Activated T-cell treated with anti-CD3 and anti-CD28 coated beads, Interleukin-2, amount 50 U/mL, for 4 hours (primary cell): ENCODE results near the gene ZNF519. TPM values are rescaled to one million over a fixed set of nuclear protein-coding genes. Genes with fewer than 3 reads are reported as not detected.
"Not testable (repeated sequence)": the region's sequence is repeated elsewhere in the genome, so short reads cannot be mapped to it uniquely, and the experiment has no call there.

Source experiments
- ATAC-seq, 2 donors: fragments of 200-7000 bp; cut with Tn5 transposase; one replicate each; pipeline ENCODE4 v1.10.0; 2021
- DNase-seq: peaks from one replicate; pipeline ENCODE4 v3.0.0-alpha.2; 2020
- H3K27me3 Mint-ChIP-seq: one replicate; pipeline ENCODE4 v1.8.0; 2021; ENCODE audit warnings: low read depth, mixed read lengths
- H3K36me3 Mint-ChIP-seq: one replicate; pipeline ENCODE4 v1.8.0; 2022; ENCODE audit warnings: mixed read lengths; ENCODE audit not compliant: insufficient read depth
- H3K4me1 Mint-ChIP-seq: one replicate; pipeline ENCODE4 v1.8.0; 2021; ENCODE audit warnings: low read depth, mixed read lengths
- H3K4me3 Mint-ChIP-seq: one replicate; pipeline ENCODE4 v1.8.0; 2021; ENCODE audit warnings: mild to moderate bottlenecking, moderate library complexity, mixed read lengths
- H3K9me3 Mint-ChIP-seq: one replicate; pipeline ENCODE4 v1.8.0; 2021; ENCODE audit warnings: mixed read lengths
- total RNA-seq, 3 donors: library from RNA; stranded (reverse); gene quantifications; one replicate each; pipeline ENCODE4 v1.2.1, GENCODE V29; 2021

Gene ZNF519
- total RNA-seq, 3 donors from 2014 or later, result 5.1 to 9.5 (median 6.6) TPM

GRCh38 chr18:14137971-14138370 lies 5.7 kb upstream of the ZNF519 start:
- not testable (repeated sequence) for H3K36me3 Mint-ChIP-seq, H3K4me1 Mint-ChIP-seq

DNA sequence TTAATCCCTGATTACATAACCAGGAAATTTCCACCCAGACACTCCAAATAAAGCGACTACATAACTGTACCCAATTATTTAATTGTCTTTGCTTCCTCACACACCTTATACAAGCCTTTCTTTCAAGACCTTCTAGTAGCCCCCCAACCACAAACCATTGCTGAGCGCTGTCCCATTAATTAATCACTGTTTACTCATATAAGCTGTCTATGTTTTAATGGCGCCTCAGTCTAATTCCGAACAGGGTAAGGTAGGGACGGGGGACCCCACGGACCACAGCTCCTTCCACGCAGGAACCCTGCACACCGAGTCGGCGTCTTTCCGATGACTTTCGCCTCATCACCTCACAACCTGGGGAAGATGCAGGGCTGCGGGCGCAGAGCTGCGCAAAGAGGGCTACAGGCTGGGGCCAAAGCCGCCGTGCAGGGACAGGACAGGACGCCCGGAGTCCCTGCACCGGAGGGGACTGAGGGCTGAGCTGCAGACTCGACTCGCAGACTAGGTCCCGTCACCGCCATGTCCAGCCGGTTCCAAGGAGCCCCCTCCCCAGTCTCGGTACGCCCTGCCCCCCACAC lies 452 bp downstream of the ZNF519 start:
- not testable (repeated sequence) for H3K27me3 Mint-ChIP-seq, DNase-seq, H3K4me1 Mint-ChIP-seq, H3K9me3 Mint-ChIP-seq, H3K36me3 Mint-ChIP-seq
- peak overlapping the region; percentile 92 for H3K4me3 Mint-ChIP-seq
- ATAC-seq, result peak; percentile 38 to 44

More at GRCh38 chr18:14137971-14138370, 5.7 kb upstream of the ZNF519 start:
- not testable (repeated sequence) for DNase-seq, H3K4me3 Mint-ChIP-seq, H3K27me3 Mint-ChIP-seq, ATAC-seq, H3K9me3 Mint-ChIP-seq

- not testable (repeated sequence) for H3K27me3 Mint-ChIP-seq, DNase-seq, H3K36me3 Mint-ChIP-seq, ATAC-seq, H3K9me3 Mint-ChIP-seq
- Mint-ChIP-seq H3K4me1 (peaks cover 10% of the 10 kb centered on the region), H3K4me3 (peak overlapping the region; percentile 92)
Observed at GRCh38 chr18:14130804-14131203, 1.4 kb downstream of the ZNF519 start.

DNA sequence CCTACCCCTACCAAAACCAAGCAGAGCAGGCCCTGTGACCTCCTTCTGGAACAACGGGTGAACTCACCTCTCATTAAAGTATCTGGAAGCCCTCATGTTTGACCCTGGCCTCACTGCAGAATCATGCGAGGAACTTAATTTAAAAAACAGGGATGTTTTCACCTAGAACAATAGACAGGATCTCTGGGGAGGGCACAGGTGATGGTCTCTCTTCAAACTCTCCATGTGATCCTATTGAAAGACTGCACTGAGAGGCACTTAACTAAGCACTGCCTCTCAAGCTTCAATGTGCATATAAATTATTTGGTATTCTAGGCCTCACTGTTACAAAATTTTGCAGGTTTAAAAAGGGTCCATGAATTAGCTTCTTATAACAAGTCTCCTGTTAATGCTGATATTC lies 7.5 kb downstream of the ZNF519 start:
- no peak for ATAC-seq
- peaks cover 6% of the 10 kb centered on the region for H3K36me3 Mint-ChIP-seq
- H3K27me3 Mint-ChIP-seq, result no peaks in the 10 kb centered on the region
- H3K4me1 Mint-ChIP-seq, result peaks cover 4% of the 10 kb centered on the region
- H3K4me3 Mint-ChIP-seq, result no peak overlapping the region
- DNase-seq, result no peak
- H3K9me3 Mint-ChIP-seq, result no peaks in the 10 kb centered on the region

- ATAC-seq (no peak), DNase-seq (no peak)
- Mint-ChIP-seq H3K4me1 (peaks cover 5% of the 10 kb centered on the region), H3K9me3 (peaks cover 5% of the 10 kb centered on the region), H3K27me3 (no peaks in the 10 kb centered on the region), H3K4me3 (no peak overlapping the region), H3K36me3 (peaks cover 9% of the 10 kb centered on the region)
Observed at GRCh38 chr18:14122097-14122496, 10.1 kb downstream of the ZNF519 start.

GRCh38 chr18:14120926-14121325 lies 11.3 kb downstream of the ZNF519 start:
- no peak for DNase-seq
- peaks cover 5% of the 10 kb centered on the region for H3K9me3 Mint-ChIP-seq
- peaks cover 3% of the 10 kb centered on the region for H3K4me1 Mint-ChIP-seq
- no peak for ATAC-seq
- H3K36me3 Mint-ChIP-seq, result peaks cover 11% of the 10 kb centered on the region
- no peak overlapping the region for H3K4me3 Mint-ChIP-seq
- H3K27me3 Mint-ChIP-seq, result no peaks in the 10 kb centered on the region

GRCh38 chr18:14117606-14118005 lies 14.6 kb downstream of the ZNF519 start:
- peaks cover 3% of the 10 kb centered on the region for H3K4me1 Mint-ChIP-seq
- peaks cover 5% of the 10 kb centered on the region for H3K9me3 Mint-ChIP-seq
- H3K36me3 Mint-ChIP-seq, result peaks cover 13% of the 10 kb centered on the region
- no peak for DNase-seq
- no peak overlapping the region for H3K4me3 Mint-ChIP-seq
- no peak for ATAC-seq
- H3K27me3 Mint-ChIP-seq, result no peaks in the 10 kb centered on the region

DNA sequence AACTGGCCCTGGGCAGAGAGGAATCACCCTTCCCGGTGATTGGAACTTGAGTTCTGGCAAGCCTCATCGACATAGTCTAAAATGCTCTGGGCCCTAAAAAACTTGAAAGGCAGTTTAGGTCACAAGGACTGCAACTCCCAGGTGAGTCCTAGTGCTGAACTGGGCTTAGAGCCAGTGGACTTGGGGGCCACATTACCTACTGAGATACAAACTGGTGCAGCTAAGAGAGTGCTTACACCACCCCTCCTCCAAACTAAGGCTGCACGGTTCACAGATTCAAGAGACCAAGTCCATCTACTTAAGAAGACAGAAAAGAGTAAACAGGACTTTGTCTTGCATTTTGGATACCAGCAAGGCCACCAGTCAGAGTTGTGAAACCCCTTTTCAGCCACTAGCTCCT lies 25.3 kb downstream of the ZNF519 start:
- Mint-ChIP-seq H3K36me3 (peaks cover 31% of the 10 kb centered on the region), H3K4me1 (no peaks in the 10 kb centered on the region), H3K27me3 (no peaks in the 10 kb centered on the region), H3K9me3 (peaks cover 30% of the 10 kb centered on the region), H3K4me3 (no peak overlapping the region)
- no peak for ATAC-seq
- no peak for DNase-seq

- DNase-seq (no peak), ATAC-seq (no peak)
- H3K4me1 Mint-ChIP-seq, result peaks cover 9% of the 10 kb centered on the region
- H3K36me3 Mint-ChIP-seq, result peaks cover 34% of the 10 kb centered on the region
- H3K9me3 Mint-ChIP-seq, result peaks cover 29% of the 10 kb centered on the region
- no peak overlapping the region for H3K4me3 Mint-ChIP-seq
- no peaks in the 10 kb centered on the region for H3K27me3 Mint-ChIP-seq
Observed at GRCh38 chr18:14104906-14105748, 27.1 kb downstream of the ZNF519 start.

DNA sequence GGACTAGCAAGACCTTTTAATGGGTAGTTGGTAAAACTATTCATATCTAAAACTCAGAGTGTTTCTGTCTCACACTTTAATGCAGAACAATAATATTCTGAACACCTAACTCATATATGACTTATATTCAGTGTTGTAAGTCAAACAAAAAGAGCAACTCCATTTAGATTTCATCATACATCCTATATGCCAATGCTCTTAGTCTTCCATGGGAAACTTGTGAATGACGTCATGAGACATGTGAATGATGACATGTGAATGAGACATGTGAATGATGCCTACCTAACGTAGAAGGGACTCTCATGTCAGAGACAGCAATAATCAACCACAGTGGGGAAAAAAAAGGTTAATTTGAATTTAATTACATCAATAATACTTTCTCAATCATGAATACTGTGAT lies 28.0 kb downstream of the ZNF519 start:
- DNase-seq (no peak), ATAC-seq (no peak)
- Mint-ChIP-seq H3K4me3 (no peak overlapping the region), H3K9me3 (peaks cover 23% of the 10 kb centered on the region), H3K4me1 (peaks cover 9% of the 10 kb centered on the region), H3K36me3 (peaks cover 34% of the 10 kb centered on the region), H3K27me3 (no peaks in the 10 kb centered on the region)

- Mint-ChIP-seq H3K27me3 (no peaks in the 10 kb centered on the region), H3K4me3 (no peak overlapping the region), H3K4me1 (peaks cover 9% of the 10 kb centered on the region), H3K36me3 (peaks cover 23% of the 10 kb centered on the region), H3K9me3 (peaks cover 16% of the 10 kb centered on the region)
- DNase-seq, result no peak
- peak in 1 of 2 donors; percentile 83 for ATAC-seq
Observed at GRCh38 chr18:14100503-14101286, 31.5 kb downstream of the ZNF519 start.

DNA sequence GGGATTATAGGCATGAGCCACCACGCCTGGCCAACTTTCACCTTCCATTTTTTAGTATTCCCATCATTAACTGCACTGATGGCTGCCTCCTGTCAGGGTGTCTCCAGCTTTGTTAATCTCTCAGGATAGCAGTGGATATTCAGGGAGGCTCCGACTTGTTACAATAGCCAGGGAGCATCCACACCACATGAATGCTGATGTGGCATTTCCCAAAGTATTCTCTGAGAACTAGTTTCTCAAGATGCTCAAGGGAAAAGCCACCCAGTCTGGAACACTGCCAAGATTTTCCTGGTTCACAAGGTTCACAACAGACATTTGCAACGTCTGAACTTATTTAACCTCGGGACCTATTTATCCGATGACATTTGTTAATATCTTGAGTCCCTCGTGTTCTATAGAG lies 33.8 kb downstream of the ZNF519 start:
- Mint-ChIP-seq H3K36me3 (peaks cover 9% of the 10 kb centered on the region), H3K4me1 (peaks cover 9% of the 10 kb centered on the region), H3K9me3 (no peaks in the 10 kb centered on the region), H3K27me3 (no peaks in the 10 kb centered on the region), H3K4me3 (no peak overlapping the region)
- ATAC-seq (no peak), DNase-seq (no peak)

DNA sequence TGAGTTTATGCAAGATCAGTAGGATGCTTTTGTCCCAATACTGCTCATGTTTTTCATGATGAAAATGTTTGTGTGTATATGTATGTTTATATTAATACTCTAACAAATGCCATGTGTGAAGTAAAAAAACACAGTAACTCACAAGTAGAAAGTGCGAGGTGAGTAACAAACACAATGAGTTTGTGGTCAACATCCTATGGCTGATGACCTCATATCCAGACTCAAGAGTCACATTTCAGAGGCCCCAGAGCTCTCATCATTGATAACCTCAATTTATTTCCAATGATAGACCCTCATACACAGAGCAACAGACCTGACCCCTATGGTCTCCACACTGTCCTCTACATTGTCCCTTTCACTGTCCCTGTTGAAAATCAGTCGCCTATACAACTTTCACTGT lies 34.5 kb downstream of the ZNF519 start:
- peak; percentile 35 to 54 for ATAC-seq

DNA sequence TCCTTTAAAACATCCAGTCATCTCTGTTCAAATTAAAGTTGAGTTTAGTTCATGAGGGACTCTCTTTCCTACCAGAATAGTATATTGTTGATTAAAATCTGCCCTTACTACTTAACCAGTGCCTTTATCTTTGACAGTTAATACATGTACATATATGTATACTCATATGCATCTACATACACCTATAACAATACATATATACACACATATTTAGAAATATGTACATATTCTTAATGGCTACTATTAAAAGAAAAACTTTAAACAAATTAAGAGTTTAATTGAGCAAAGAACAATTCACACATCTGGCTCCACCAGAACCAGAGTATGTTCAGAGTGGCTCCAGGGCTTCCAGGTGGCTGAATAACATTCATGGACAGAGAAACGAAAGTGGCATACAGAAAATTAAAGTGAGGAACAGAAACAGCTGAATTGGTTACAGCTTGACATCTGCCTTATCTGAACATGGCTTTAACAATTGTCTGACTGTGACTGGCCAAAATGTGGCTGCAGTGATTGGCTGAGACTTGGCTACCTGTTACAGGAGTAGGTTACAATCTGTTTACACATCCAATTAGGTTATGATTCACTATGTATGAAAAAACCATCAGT lies 38.8 kb downstream of the ZNF519 start:
- ATAC-seq (no peak), DNase-seq (no peak)
- peaks cover 2% of the 10 kb centered on the region for H3K36me3 Mint-ChIP-seq
- H3K4me3 Mint-ChIP-seq, result no peak overlapping the region
- H3K9me3 Mint-ChIP-seq, result no peaks in the 10 kb centered on the region
- H3K27me3 Mint-ChIP-seq, result no peaks in the 10 kb centered on the region
- no peaks in the 10 kb centered on the region for H3K4me1 Mint-ChIP-seq

More for the DNA sequence above, 34.5 kb downstream of the ZNF519 start:
- Mint-ChIP-seq H3K4me3 (no peak overlapping the region), H3K27me3 (no peaks in the 10 kb centered on the region), H3K36me3 (peaks cover 9% of the 10 kb centered on the region), H3K9me3 (no peaks in the 10 kb centered on the region), H3K4me1 (peaks cover 9% of the 10 kb centered on the region)
- DNase-seq, result no peak
